LNCAP (cell line): ENCODE measurements around the gene PYCARD.

ENCODE experiments used
- CTCF ChIP-seq: fragments of 450-650 bp; IDR thresholded peaks from 2 replicates; pipeline ENCODE4 v1.5.1; 2017; ENCODE audit warnings: mild to moderate bottlenecking

PYCARD gene

GRCh38 chr16:31202414-31203375 lies at the start of gene PYCARD:
Gene PYCARD (minus strand): TSS chr16:31202760. CDS start chr16:31202690, 70 bp downstream.
- TF ChIP-seq CTCF = no peak

- TF ChIP-seq CTCF = no peak
Measured at GRCh38 chr16:31251435-31251834, 48.9 kb upstream of the PYCARD start.

GRCh38 chr16:31250782-31251384 lies 48.3 kb upstream of the PYCARD start:
- TF ChIP-seq CTCF = no peak

- TF ChIP-seq CTCF = no peak
Measured at GRCh38 chr16:31248344-31248743, 45.8 kb upstream of the PYCARD start.

- TF ChIP-seq CTCF = no peak
Measured at GRCh38 chr16:31246296-31246695, 43.7 kb upstream of the PYCARD start.

- TF ChIP-seq CTCF = no peak
Measured at GRCh38 chr16:31243734-31244670, 41.4 kb upstream of the PYCARD start.

GRCh38 chr16:31242206-31242605 lies 39.6 kb upstream of the PYCARD start:
- no peak for TF ChIP-seq CTCF
